Activated gamma-delta T cell treated with Interleukin-2 at 50 U/mL for 16 hours (primary cell): ENCODE measurements around the gene VEZF1.
"Not testable (repeated sequence)": the region's sequence is repeated elsewhere in the genome, so short reads cannot be mapped to it uniquely, and the experiment has no call there.

Experiments
- DNase-seq: peaks from one replicate; pipeline ENCODE4 v3.0.0-alpha.2; 2020

Gene VEZF1

DNA sequence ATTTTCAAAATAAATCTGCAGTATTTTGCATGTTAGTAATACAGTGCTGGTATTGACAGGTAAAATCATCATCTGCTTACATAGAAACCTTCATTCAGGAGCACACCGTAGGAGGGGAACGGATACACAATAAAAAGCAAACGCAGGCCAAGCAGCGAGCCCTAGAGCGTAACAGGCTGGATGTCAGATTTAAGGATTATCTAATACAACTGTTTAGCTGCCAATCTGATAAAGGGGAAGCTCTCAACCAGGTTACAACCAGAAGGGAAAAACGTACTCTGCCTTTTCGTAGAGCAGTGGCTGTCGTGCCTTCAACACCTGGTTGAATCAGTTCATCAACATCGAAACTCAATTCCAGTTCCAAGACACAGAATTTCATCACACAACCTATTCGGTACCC lies 16.5 kb downstream of the VEZF1 start:
- DNase-seq: no peak

GRCh38 chr17:57970710-57971109 lies 17.3 kb downstream of the VEZF1 start:
- DNase-seq: no peak

DNA sequence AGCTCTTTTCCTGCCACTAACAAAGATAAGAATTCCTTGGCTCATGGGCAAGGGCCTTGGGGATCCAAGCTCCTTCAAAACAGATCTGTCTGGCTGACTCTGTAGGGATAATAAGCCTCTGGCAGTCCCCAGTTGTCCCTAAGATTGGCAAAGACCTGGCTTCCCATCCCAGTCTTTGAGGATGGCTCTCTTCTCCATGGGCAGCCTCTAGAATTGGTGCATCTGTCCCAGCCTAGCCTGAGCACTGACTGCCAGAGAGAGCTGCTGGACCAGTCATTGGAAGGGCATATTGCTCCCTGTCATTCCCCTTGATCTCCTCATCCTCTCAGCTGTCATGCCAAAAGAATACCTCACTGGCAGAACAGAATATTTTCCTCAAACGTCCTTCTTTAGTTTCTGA lies 19.6 kb downstream of the VEZF1 start:
- no peak for DNase-seq

DNA sequence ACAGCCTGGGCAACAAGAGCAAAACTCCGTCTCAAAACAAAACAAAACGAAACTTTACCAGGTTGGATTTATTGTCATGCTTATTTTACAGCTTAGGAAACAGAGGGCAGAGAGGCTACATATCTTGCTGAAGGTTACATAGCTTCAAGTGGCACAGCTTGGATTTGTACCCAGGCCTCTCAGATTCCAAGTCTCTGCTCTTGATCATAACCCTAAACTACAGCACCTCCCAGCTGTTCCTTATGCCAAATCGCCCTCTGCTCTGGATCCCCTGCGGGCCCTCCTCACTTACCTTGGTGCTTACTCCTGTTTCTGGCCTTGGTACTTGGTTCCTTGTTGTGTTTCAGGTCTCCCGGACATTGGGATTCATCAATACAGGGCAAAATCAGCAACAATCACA lies 21.2 kb downstream of the VEZF1 start:
- DNase-seq: no peak

- no peak for DNase-seq
Measured at GRCh38 chr17:57966246-57966645, 21.8 kb downstream of the VEZF1 start.

- DNase-seq: no peak
Measured at GRCh38 chr17:57965521-57966160, 22.4 kb downstream of the VEZF1 start.

GRCh38 chr17:57963149-57963511 lies 24.9 kb downstream of the VEZF1 start:
- DNase-seq: no peak

GRCh38 chr17:57962279-57963148 lies 25.5 kb downstream of the VEZF1 start:
- no peak for DNase-seq

DNA sequence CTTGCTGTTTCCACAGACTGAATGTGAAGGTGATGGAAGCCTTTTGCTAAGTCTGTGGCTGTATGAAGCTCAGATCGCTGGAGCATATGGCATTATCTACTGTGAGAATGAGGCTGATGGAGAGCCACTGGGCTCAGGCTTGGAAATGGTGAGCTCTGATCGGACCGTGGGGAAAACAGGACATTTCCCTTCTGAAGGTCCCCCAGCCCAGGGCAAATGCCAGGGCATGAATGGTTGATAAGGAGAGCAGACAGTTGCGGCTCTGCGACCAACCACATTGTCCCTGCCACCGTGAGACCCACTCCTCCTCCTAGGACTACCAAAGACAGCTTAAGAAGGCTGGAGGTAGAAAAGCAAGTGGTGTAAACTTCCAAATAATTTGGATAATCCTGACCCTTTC lies 28.1 kb downstream of the VEZF1 start:
- DNase-seq: no peak

GRCh38 chr17:57958391-57958790 lies 29.7 kb downstream of the VEZF1 start:
- not testable (repeated sequence) for DNase-seq

DNA sequence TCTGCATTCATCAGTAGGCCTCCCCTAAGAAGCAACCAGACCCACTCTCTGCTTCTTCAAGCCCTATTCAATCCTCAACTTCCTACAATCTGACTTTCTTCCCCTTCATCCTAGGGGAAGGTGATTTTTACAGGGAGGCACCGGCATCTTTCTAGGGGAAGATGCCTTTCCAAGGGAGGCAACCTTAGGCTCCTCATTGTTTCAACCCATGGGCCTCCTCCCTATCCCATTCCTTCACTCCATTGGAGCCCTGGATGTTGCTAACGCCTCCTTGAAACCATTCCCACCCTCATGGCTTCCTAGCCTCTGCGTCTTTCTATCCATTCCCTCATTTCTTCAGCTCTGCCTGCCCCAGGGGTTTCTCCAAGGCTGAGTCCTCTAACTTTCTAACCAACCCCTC lies 30.2 kb downstream of the VEZF1 start:
- DNase-seq: no peak

- no peak for DNase-seq
Measured at GRCh38 chr17:57957120-57957850, 30.8 kb downstream of the VEZF1 start.

DNA sequence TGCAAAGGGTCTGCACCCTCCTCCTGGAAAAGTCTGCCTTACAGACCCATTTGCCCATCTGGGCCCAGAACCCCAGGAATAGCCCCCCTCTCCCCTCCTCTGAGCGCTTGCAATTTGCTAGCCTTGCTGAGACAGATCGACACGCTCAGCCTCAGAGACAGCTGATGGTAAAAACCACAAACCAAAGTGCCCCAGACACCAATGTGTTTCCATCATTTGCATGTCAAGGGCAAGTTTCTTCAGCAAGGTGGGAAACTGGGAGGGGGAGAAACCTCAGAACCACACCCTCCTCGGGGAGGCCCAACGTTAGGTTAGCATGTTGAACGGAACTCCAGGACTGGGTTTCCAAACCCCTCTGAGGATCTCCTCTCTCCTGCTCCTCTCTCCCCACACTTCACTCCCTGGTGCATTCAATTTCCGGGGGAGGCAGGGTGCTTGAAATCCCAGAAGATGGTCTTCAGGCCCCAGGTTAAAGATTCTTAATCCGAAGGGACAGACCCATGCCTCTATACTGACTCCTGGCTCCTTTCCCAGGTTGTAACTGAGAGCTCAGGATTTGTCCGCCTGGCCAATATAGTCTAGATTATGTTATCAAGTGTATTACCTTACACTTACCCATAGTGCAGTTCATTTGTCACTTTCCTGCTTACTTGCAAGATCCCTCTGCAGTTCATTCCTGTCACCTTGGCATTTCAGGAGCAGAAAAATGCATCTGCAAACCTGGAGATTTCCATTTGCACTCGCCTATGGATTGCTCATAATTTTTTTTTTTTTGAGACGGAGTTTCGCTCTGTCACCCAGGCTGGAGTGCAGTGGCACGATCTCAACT lies 31.5 kb downstream of the VEZF1 start:
- DNase-seq: peak; percentile 46

DNA sequence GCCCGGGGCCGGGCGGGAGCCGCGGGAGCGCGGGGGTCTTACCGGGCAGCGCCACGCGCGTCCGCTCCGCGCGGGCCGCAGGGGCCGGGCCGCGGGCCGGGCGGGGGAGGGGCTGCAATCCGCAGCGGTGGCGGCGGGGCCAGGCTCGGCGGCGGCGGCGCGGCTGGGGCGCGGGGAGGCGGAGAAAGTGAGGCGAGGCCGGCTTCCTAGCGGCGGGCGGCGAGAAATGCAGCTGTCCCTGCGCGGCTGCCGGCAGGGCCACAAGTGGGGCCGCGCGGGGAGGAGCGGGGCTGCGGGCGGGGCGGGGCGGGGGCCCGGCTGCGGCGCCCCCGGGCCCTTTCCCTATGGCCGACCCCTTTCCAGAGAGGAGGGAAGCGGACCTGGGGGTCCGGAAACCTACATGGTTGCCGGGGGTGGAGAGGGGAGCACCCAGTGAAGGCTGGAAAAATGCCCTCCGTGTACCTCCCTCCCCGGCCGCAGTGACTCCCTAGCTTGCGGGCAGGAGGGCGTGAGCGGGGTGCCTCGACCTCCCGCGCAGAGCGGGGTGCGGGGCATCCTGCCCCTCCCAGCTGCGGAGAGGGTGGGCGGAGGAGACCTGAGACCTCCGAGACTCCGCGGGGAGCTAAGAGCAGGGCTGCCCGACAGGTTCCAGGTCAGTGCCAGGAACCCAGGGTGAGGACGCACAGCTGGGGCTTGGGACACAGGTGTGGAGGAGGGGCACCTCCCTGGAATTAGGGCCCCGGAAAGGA lies 32.7 kb downstream of the VEZF1 start, which contains the start of gene CUEDC1:
Gene CUEDC1 (minus strand): TSS at position 230 of the 749 bp plus-strand sequence. CDS start 69,848 bp downstream, outside the sequence.
- peak; percentile 48 for DNase-seq

DNA sequence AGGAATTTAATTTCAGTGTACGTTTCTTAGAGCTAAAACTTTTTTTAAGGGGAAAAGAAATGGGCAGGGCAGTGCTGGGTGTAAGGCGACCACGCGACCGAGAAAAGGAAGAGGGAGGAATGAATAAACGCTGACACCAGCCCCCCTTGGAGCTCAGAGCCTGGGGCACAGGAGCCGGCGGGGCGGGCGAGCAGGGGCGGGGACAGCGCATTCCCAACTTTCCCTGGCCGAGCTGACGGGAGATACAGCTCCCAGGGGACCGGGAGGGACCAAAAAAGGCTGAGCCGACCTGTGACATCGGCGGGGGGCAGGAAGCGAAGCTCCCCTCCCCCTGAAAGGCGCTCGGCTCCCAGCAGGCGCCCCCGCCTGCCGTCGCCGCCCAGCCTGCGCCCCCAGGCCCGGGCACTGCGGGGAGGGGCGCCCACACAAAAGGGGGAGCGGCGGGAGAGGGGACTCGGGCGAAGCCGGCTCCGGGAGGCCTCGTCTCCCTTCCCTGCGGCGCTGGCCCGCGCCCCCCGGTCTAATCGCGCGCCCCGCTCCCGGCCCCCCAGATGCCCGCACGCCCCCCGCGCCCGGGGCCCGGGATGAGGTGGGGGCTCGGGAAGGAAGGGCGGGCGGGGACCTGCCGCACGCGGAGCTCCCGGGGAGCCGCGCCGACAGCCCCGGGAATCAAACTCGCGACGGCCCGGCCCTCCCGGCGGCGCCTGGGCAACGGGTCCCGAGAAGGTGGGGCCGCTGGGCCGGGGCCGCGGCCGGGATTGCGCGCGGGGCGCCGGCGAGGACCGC lies 33.5 kb downstream of the VEZF1 start:
- no peak for DNase-seq

- DNase-seq: no peak
Measured at GRCh38 chr17:57953705-57954396, 34.2 kb downstream of the VEZF1 start.

DNA sequence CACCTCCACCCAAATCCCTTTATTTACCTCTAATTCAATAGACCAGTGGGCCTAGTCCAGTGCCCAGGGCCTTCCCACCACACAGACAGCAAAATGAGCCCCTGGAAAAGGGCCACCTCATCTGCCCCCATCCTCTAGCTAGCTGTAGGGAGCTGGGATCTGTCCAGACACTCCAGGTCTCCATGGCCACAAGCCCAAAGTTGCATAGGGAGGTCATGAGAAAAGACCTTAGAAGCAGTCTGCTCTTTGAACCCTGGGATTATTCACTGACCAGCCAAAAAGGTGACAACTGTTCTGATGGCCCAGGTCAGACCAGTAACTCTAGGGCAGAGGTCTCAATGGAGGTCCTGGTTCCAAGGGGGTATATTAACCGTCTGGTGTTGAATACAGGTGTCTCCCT lies 34.8 kb downstream of the VEZF1 start:
- no peak for DNase-seq

- no peak for DNase-seq
Measured at GRCh38 chr17:57949649-57950048, 38.4 kb downstream of the VEZF1 start.

DNA sequence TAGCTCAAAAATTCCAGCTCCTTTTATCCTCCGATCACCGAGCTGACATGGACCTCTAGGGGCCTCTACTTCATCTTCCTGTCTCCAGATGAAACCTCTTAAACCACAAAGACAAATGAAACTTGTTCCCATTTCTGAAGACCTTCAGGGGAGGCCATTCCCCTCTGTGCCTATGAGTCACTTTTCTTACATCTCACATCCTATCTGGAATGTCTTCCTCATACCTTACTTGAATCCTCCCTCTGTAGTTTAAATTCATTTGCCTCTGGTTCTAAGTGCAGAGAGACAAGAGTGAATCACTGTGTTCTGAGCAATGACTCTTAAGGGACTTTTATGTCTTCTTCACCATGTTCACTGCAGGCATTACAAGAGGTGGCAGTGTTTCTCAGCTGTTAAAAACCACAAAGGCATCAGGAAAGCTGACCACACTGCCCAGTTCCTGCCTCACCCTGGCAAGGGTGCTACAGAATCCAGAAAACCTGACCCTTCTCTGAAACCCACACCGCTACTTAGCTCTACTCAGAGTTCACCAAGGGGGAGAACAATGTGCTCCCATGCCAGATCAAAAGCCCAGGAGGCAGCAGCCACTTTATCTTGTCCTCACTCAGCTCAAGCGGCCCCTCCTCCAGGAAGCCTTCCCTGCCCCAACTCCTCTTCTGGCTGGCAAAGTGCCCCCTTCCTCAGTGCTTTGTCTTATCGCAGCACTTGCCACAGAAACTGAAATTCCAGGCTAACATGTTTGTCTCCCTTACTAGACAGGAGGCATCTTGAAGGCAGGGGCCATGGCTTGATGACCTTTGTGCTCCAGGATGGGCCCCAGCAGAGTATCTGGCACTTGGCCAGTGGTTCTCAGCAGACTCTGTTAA lies 39.3 kb downstream of the VEZF1 start:
- DNase-seq: no peak

GRCh38 chr17:57948169-57948554 lies 39.9 kb downstream of the VEZF1 start:
- no peak for DNase-seq
